Smooth muscle cell (in vitro differentiated cells): ENCODE results near the gene RABGEF1. TPM values are rescaled to one million over a fixed set of nuclear protein-coding genes. Genes with fewer than 3 reads are reported as not detected.

Experiments
- DNase-seq: peaks from one replicate; lab custom pipeline; 2025; ENCODE audit not compliant: unreplicated experiment; lab: John Stamatoyannopoulos, UW
- H2AFZ ChIP-seq: fragments of 200-600 bp; sonication (generic); 2 replicates; pipeline ENCODE4 v1.6.0; 2016; ENCODE audit warnings: antibody characterized with exemption, low read depth, mild to moderate bottlenecking
- H3F3A ChIP-seq: fragments of 200-600 bp; sonication (generic); 2 replicates; pipeline ENCODE4 v1.6.0; 2017; ENCODE audit warnings: antibody characterized with exemption, low read depth
- H3K27ac ChIP-seq: fragments of 200-600 bp; sonication (generic); 2 replicates; pipeline ENCODE4 v1.5.1; 2016; ENCODE audit warnings: low read depth, mild to moderate bottlenecking
- H3K27me3 ChIP-seq: fragments of 200-600 bp; sonication (generic); 2 replicates; pipeline ENCODE4 v1.6.1; 2016; ENCODE audit warnings: low read depth, mild to moderate bottlenecking
- H3K36me3 ChIP-seq: fragments of 200-600 bp; sonication (generic); 2 replicates; pipeline ENCODE4 v1.5.1; 2016; ENCODE audit warnings: low read depth
- H3K4me1 ChIP-seq: fragments of 200-600 bp; sonication (generic); 2 replicates; pipeline ENCODE4 v1.5.1; 2016; ENCODE audit warnings: low read depth
- H3K4me2 ChIP-seq: fragments of 200-600 bp; sonication (generic); 2 replicates; pipeline ENCODE4 v1.6.0; 2016; ENCODE audit warnings: mild to moderate bottlenecking
- H3K4me3 ChIP-seq: fragments of 200-600 bp; sonication (generic); 2 replicates; pipeline ENCODE4 v1.5.1; 2016; ENCODE audit warnings: mild to moderate bottlenecking
- H3K79me2 ChIP-seq: fragments of 200-600 bp; sonication (generic); 2 replicates; pipeline ENCODE4 v1.6.0; 2016; ENCODE audit warnings: low read depth, mild to moderate bottlenecking
- H3K9ac ChIP-seq: fragments of 200-600 bp; sonication (generic); 2 replicates; pipeline ENCODE4 v1.6.0; 2016; ENCODE audit warnings: low read depth
- H3K9me3 ChIP-seq: fragments of 200-600 bp; sonication (generic); replicated peaks from 2 replicates; pipeline ENCODE4 v1.5.1; 2016; ENCODE audit warnings: low read depth
- H4K20me1 ChIP-seq: fragments of 200-600 bp; sonication (generic); 2 replicates; pipeline ENCODE4 v1.6.0; 2016; ENCODE audit warnings: low read depth
- WGBS: methylation state at CpG from one replicate; pipeline ENCODE4 v1.1.7; 2016; ENCODE audit warnings: low lambda C conversion rate; 5-methylcytosine and 5-hydroxymethylcytosine counted together
- polyA plus RNA-seq: library from polyadenylated mRNA; unstranded; fragments of >200 nt; fragmentation: Nextera tagmentation; extraction: Ambion mirVana; gene quantifications from 2 replicates; pipeline ENCODE4 v1.2.1, GENCODE V29; 2016
- total RNA-seq: library from RNA; depleted of rRNA; stranded (reverse); fragments of >200 nt; gene quantifications from 2 replicates; pipeline ENCODE4 v1.2.3, GENCODE V29; 2014
- TF ChIP-seq, protein P1 (sequence below): fragments of 200-600 bp; sonication (generic); IDR thresholded peaks from 2 replicates; pipeline ENCODE4 v1.5.1; 2017; ENCODE audit warnings: borderline replicate concordance, mild to moderate bottlenecking, antibody characterized with exemption; ENCODE audit not compliant: insufficient read depth, poor library complexity, severe bottlenecking

Gene RABGEF1
- total and polyA plus RNA-seq, 2 experiments from 2014 or later, result 18.8 to 34.9 TPM

DNA sequence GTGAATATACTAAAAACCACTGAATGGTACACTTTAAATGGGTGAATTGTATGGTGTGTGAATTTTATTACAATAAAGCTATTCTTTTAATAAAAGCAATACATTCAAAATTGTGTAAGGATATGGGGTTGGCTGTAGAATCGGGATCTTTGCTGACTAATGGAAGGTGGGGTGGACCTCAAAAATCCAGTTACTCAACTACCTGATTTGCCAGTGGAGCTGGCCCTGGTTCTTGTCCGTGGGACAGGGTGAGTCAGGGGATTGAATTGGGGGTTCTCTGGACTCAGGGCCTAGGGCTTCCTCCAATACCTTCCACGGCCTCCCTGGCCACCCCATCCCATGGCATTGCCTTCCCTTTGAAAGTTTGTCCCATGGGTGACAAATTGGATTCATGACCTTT, 13.5 kb upstream of the RABGEF1 start:
- Histone ChIP-seq H3K4me1 (no peaks in the 10 kb centered on the region), H3K9me3 (peaks cover 5% of the 10 kb centered on the region), H3K27ac (no peak overlapping the region), H3K36me3 (peaks cover 15% of the 10 kb centered on the region), H3K27me3 (no peaks in the 10 kb centered on the region), H2AFZ (no peak overlapping the region), H4K20me1 (no peaks in the 10 kb centered on the region), H3F3A (no peaks in the 10 kb centered on the region), H3K9ac (no peak overlapping the region), H3K79me2 (no peaks in the 10 kb centered on the region), H3K4me3 (no peak overlapping the region), H3K4me2 (no peak overlapping the region)
- TF ChIP-seq, protein P1, sequence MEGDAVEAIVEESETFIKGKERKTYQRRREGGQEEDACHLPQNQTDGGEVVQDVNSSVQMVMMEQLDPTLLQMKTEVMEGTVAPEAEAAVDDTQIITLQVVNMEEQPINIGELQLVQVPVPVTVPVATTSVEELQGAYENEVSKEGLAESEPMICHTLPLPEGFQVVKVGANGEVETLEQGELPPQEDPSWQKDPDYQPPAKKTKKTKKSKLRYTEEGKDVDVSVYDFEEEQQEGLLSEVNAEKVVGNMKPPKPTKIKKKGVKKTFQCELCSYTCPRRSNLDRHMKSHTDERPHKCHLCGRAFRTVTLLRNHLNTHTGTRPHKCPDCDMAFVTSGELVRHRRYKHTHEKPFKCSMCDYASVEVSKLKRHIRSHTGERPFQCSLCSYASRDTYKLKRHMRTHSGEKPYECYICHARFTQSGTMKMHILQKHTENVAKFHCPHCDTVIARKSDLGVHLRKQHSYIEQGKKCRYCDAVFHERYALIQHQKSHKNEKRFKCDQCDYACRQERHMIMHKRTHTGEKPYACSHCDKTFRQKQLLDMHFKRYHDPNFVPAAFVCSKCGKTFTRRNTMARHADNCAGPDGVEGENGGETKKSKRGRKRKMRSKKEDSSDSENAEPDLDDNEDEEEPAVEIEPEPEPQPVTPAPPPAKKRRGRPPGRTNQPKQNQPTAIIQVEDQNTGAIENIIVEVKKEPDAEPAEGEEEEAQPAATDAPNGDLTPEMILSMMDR, result no peak
- no peak for DNase-seq
- WGBS, result 93% methylated on average over 3 of the region's 3 CpGs

DNA sequence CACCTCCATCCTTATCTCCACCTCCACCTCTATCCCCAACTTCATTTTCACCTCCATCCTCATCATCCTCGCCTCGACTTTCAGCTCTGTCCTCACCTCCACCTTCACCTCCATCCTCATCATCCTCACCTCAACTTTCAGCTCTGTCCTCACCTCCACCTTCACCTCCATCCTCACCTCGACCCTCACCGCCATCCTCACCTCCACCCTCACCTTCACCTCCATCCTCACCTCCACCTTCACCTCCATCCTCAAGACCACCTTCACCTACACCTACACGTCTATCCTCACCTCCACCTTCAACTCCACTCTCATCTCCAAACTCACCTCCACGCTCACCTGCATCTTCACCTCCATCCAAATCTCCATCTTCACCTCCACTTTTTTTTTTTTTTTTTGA, 12.0 kb upstream of the RABGEF1 start:
- Histone ChIP-seq H3K27me3 (no peaks in the 10 kb centered on the region), H3K36me3 (peaks cover 5% of the 10 kb centered on the region), H3K4me2 (no peak overlapping the region), H3K27ac (no peak overlapping the region), H3K4me3 (no peak overlapping the region), H3K9ac (no peak overlapping the region), H3K79me2 (no peaks in the 10 kb centered on the region), H3F3A (no peaks in the 10 kb centered on the region), H2AFZ (no peak overlapping the region), H3K9me3 (peaks cover 5% of the 10 kb centered on the region), H4K20me1 (no peaks in the 10 kb centered on the region), H3K4me1 (no peaks in the 10 kb centered on the region)
- DNase-seq, result no peak
- 88% methylated on average over 6 of the region's 6 CpGs for WGBS
- TF ChIP-seq, protein P1, result no peak

- Histone ChIP-seq H3K27ac (no peak overlapping the region), H3K4me1 (no peaks in the 10 kb centered on the region), H2AFZ (no peak overlapping the region), H3K4me2 (no peak overlapping the region), H4K20me1 (no peaks in the 10 kb centered on the region), H3F3A (no peaks in the 10 kb centered on the region), H3K9ac (no peak overlapping the region), H3K4me3 (no peak overlapping the region), H3K9me3 (no peaks in the 10 kb centered on the region), H3K27me3 (no peaks in the 10 kb centered on the region), H3K36me3 (no peaks in the 10 kb centered on the region), H3K79me2 (no peaks in the 10 kb centered on the region)
- 92% methylated on average over 1 of the region's 3 CpGs for WGBS
- TF ChIP-seq, protein P1, result no peak
- no peak for DNase-seq
Observed at GRCh38 chr7:66729274-66729673, 11.3 kb upstream of the RABGEF1 start.

- Histone ChIP-seq H4K20me1 (no peaks in the 10 kb centered on the region), H3K36me3 (peaks cover 5% of the 10 kb centered on the region), H3K4me1 (no peaks in the 10 kb centered on the region), H3K27ac (no peak overlapping the region), H3K9me3 (no peaks in the 10 kb centered on the region), H3K79me2 (no peaks in the 10 kb centered on the region), H3K27me3 (no peaks in the 10 kb centered on the region), H3K9ac (no peak overlapping the region), H2AFZ (no peak overlapping the region), H3K4me2 (no peak overlapping the region), H3F3A (no peaks in the 10 kb centered on the region), H3K4me3 (no peak overlapping the region)
- 93% methylated on average over 11 of the region's 11 CpGs for WGBS
- TF ChIP-seq, protein P1, result no peak
- DNase-seq, result no peak
Observed at GRCh38 chr7:66731986-66732385, 8.5 kb upstream of the RABGEF1 start.
